IMR-90 (cell line): ENCODE measurements around the gene SIAH1. TPM values are rescaled to one million over a fixed set of nuclear protein-coding genes. Genes with fewer than 3 reads are reported as not detected.
A peak's percentile ranks its signal among the peaks of the same experiment; 100 is the strongest.

ENCODE experiments used
- ATAC-seq: fragments of 200-7000 bp; cut with Tn5 transposase; 2 replicates; pipeline ENCODE4 v1.9.1; 2020; ENCODE audit warnings: low read depth, mild to moderate bottlenecking, moderate library complexity
- BruUV-seq: library from RNA; stranded (reverse); fragments of 400-500 nt; replicated peaks from 2 replicates; lab custom pipeline; 2021; lab: Mats Ljungman, UMichigan
- CTCF ChIA-PET: fragments of 300-600 bp; formaldehyde crosslinking; extraction: SDS; loops from one replicate; lab custom pipeline; 2021; ENCODE audit warnings: antibody characterized with exemption; lab: Yijun Ruan, JAX
- POLR2A ChIA-PET: fragments of 300-600 bp; sonication (Branson Sonifier 250); formaldehyde crosslinking; loops from one replicate; lab custom pipeline; 2022; ENCODE audit warnings: antibody characterized with exemption; ENCODE audit not compliant: unreplicated experiment; lab: Charles Lee
- DNase-seq: peaks from one replicate; pipeline ENCODE4 v3.0.0; 2013
- H2AFZ ChIP-seq: replicated peaks from 2 replicates; pipeline ENCODE3; 2013; ENCODE audit warnings: low read length, mild to moderate bottlenecking; ENCODE audit not compliant: poor library complexity
- H2AK5ac ChIP-seq: 2 replicates; pipeline ENCODE4 v1.6.1; 2013; ENCODE audit warnings: low read depth, low read length, inconsistent platforms
- H2AK9ac ChIP-seq: replicated peaks from 2 replicates; pipeline ENCODE3; 2013; ENCODE audit warnings: mild to moderate bottlenecking, low read depth, low read length, moderate library complexity; ENCODE audit not compliant: poor library complexity
- H2BK120ac ChIP-seq: 2 replicates; pipeline ENCODE4 v1.6.1; 2013; ENCODE audit warnings: low read depth, low read length, inconsistent platforms
- H2BK15ac ChIP-seq: 3 replicates; pipeline ENCODE4 v1.6.1; 2013; ENCODE audit warnings: low read depth, low read length, inconsistent platforms
- H2BK20ac ChIP-seq: 2 replicates; pipeline ENCODE4 v1.6.1; 2013; ENCODE audit warnings: low read depth, mild to moderate bottlenecking, inconsistent platforms, low read length, moderate library complexity
- H2BK5ac ChIP-seq: 2 replicates; pipeline ENCODE4 v1.6.1; 2013; ENCODE audit warnings: mild to moderate bottlenecking, low read depth, low read length, inconsistent platforms; ENCODE audit not compliant: poor library complexity, severe bottlenecking
- H3K14ac ChIP-seq: replicated peaks from 2 replicates; pipeline ENCODE4 v1.6.1; 2013; ENCODE audit warnings: low read depth, low read length, inconsistent platforms
- H3K18ac ChIP-seq: 2 replicates; pipeline ENCODE4 v1.6.1; 2013; ENCODE audit warnings: low read depth, low read length, control low read depth
- H3K23ac ChIP-seq: 2 replicates; pipeline ENCODE4 v1.6.1; 2013; ENCODE audit warnings: low read depth, low read length, inconsistent platforms
- H3K27ac ChIP-seq: 2 replicates; pipeline ENCODE4 v1.5.1; 2013; ENCODE audit warnings: mild to moderate bottlenecking, control low read depth, low read length; ENCODE audit not compliant: insufficient read depth
- H3K27me3 ChIP-seq: 2 replicates; pipeline ENCODE4 v1.6.1; 2013; ENCODE audit warnings: low read length; ENCODE audit not compliant: control insufficient read depth, insufficient read depth
- H3K36me3 ChIP-seq: 2 replicates; pipeline ENCODE4 v1.6.1; 2013; ENCODE audit warnings: low read length, mixed read lengths; ENCODE audit not compliant: control insufficient read depth, insufficient read depth
- H3K4ac ChIP-seq: 2 replicates; pipeline ENCODE4 v1.6.1; 2013; ENCODE audit warnings: low read depth, low read length, inconsistent platforms
- H3K4me1 ChIP-seq: 2 replicates; pipeline ENCODE4 v1.6.1; 2013; ENCODE audit warnings: low read length, mixed read lengths; ENCODE audit not compliant: control insufficient read depth, insufficient read depth
- H3K4me2 ChIP-seq: 2 replicates; pipeline ENCODE4 v1.6.1; 2013; ENCODE audit warnings: low read depth, mild to moderate bottlenecking, control low read depth, low read length, moderate library complexity
- H3K4me3 ChIP-seq: 2 replicates; pipeline ENCODE4 v1.5.1; 2013; ENCODE audit warnings: low read depth, mild to moderate bottlenecking, control low read depth, low read length, moderate library complexity; ENCODE audit not compliant: insufficient read depth
- H3K56ac ChIP-seq: 2 replicates; pipeline ENCODE4 v1.6.1; 2013; ENCODE audit warnings: low read length, inconsistent platforms; ENCODE audit not compliant: insufficient read depth; ENCODE audit errors: extremely low read depth
- H3K79me1 ChIP-seq, 2 experiments: 2 replicates each; pipeline ENCODE4 v1.6.1; 2013; ENCODE audit warnings: low read length in 2 of 2, inconsistent platforms in 1 of 2, low read depth in 1 of 2
- H3K9ac ChIP-seq: 2 replicates; pipeline ENCODE4 v1.6.1; 2013; ENCODE audit warnings: low read depth, low read length, control low read depth
- H3K9me1 ChIP-seq: 2 replicates; pipeline ENCODE4 v1.6.1; 2013; ENCODE audit warnings: low read length, inconsistent platforms; ENCODE audit not compliant: insufficient read depth
- H3K9me3 ChIP-seq: 2 replicates; pipeline ENCODE4 v1.6.1; 2013; ENCODE audit warnings: low read length; ENCODE audit not compliant: control insufficient read depth, insufficient read depth
- H4K20me1 ChIP-seq: 2 replicates; pipeline ENCODE4 v1.6.1; 2013; ENCODE audit warnings: low read length, inconsistent platforms; ENCODE audit not compliant: insufficient read depth
- H4K5ac ChIP-seq: 2 replicates; pipeline ENCODE4 v1.6.1; 2013; ENCODE audit warnings: mild to moderate bottlenecking, low read depth, low read length, control low read depth
- H4K8ac ChIP-seq, 2 experiments: 2 replicates each; pipeline ENCODE4 v1.6.1; 2013; ENCODE audit warnings: low read depth in 2 of 2, low read length in 2 of 2, control low read depth in 1 of 2, inconsistent platforms in 1 of 2
- H4K91ac ChIP-seq: 2 replicates; pipeline ENCODE4 v1.6.1; 2013; ENCODE audit warnings: low read depth, low read length, inconsistent platforms; ENCODE audit not compliant: insufficient read depth
- BHLHE40 ChIP-seq: fragments of 150-350 bp; IDR thresholded peaks from 2 replicates; pipeline ENCODE4 v1.6.1; 2016; ENCODE audit warnings: mild to moderate bottlenecking, low read depth, low read length
- CEBPB ChIP-seq: IDR thresholded peaks from 2 replicates; pipeline ENCODE4 v1.6.1; 2012; ENCODE audit warnings: low read depth, low read length, improper control_type of control experiment
- CHD1 ChIP-seq: IDR thresholded peaks from 2 replicates; pipeline ENCODE4 v1.6.1; 2012; ENCODE audit warnings: low read depth, low read length, improper control_type of control experiment
- CTCF ChIP-seq: conservative IDR thresholded peaks from 2 replicates; pipeline ENCODE4 v1.5.1; 2012; ENCODE audit warnings: mild to moderate bottlenecking, low read depth, low read length, improper control_type of control experiment
- ELK1 ChIP-seq: fragments of 150-350 bp; IDR thresholded peaks from 2 replicates; pipeline ENCODE4 v1.6.1; 2016; ENCODE audit warnings: low read depth, mild to moderate bottlenecking, low read length, moderate library complexity, borderline replicate concordance
- FOS ChIP-seq: fragments of 150-350 bp; IDR thresholded peaks from 2 replicates; pipeline ENCODE4 v1.6.1; 2016; ENCODE audit warnings: low read depth, low read length
- MAFK ChIP-seq: IDR thresholded peaks from 2 replicates; pipeline ENCODE4 v1.6.1; 2012; ENCODE audit warnings: low read depth, low read length, improper control_type of control experiment
- MAZ ChIP-seq: IDR thresholded peaks from 2 replicates; pipeline ENCODE4 v1.6.1; 2012; ENCODE audit warnings: low read depth, mild to moderate bottlenecking, low read length, improper control_type of control experiment, moderate library complexity, borderline replicate concordance
- MXI1 ChIP-seq: IDR thresholded peaks from 2 replicates; pipeline ENCODE4 v1.6.1; 2012; ENCODE audit warnings: low read depth, mild to moderate bottlenecking, low read length, moderate library complexity, borderline replicate concordance
- POLR2A ChIP-seq: IDR thresholded peaks from 2 replicates; pipeline ENCODE4 v1.6.1; 2012; ENCODE audit warnings: mild to moderate bottlenecking, low read depth, low read length
- RAD21 ChIP-seq: IDR thresholded peaks from 2 replicates; pipeline ENCODE4 v1.6.1; 2012; ENCODE audit warnings: low read length, improper control_type of control experiment
- RCOR1 ChIP-seq: IDR thresholded peaks from 2 replicates; pipeline ENCODE4 v1.6.1; 2012; ENCODE audit warnings: mild to moderate bottlenecking, low read length, improper control_type of control experiment; ENCODE audit not compliant: insufficient replicate concordance
- RFX5 ChIP-seq: IDR thresholded peaks from 2 replicates; pipeline ENCODE4 v1.8.0; 2012; ENCODE audit warnings: low read depth, mild to moderate bottlenecking, low read length, moderate library complexity
- SMC3 ChIP-seq: fragments of 150-350 bp; IDR thresholded peaks from 2 replicates; pipeline ENCODE4 v1.6.1; 2016; ENCODE audit warnings: low read depth, mild to moderate bottlenecking, antibody characterized with exemption, low read length, moderate library complexity
- USF2 ChIP-seq: fragments of 150-350 bp; IDR thresholded peaks from 2 replicates; pipeline ENCODE4 v1.6.1; 2017; ENCODE audit warnings: mild to moderate bottlenecking, antibody characterized with exemption, low read length, low read depth
- WGBS, 2 experiments: methylation state at CpG; one replicate each; pipeline versions ENCODE4 v1.1.5 to v1.1.7; 2013; ENCODE audit warnings: missing lambda C conversion rate in 2 of 2; ENCODE audit not compliant: insufficient read length in 1 of 2; ENCODE audit errors: extremely low coverage in 2 of 2; 5-methylcytosine and 5-hydroxymethylcytosine counted together
- dilution Hi-C: fragments of 300-500 bp; cut with HindIII; formaldehyde crosslinking; loops from one replicate; pipeline ENCODE4 v1.14.3; 2018; ENCODE audit warnings: low sequenced_read_pairs; ENCODE audit not compliant: unreplicated experiment
- in situ Hi-C: fragments of 300-500 bp; cut with MboI; formaldehyde crosslinking; loops from 3 replicates; pipeline ENCODE4 v1.14.3; 2019; ENCODE audit warnings: low sequenced_read_pairs, inconsistent platforms, mixed read lengths
- intact Hi-C: fragments of 100-400 bp; cut with micrococcal nuclease; formaldehyde crosslinking; loops from 2 replicates; pipeline ENCODE4 v1.10.0; 2022
- polyA plus RNA-seq, 3 experiments: library from polyadenylated mRNA; depleted of rRNA; stranded (reverse); fragments of >200 nt; gene quantifications; 2 replicates each; pipeline ENCODE4 v1.2.3, GENCODE V29; 2012; ENCODE audit warnings: low replicate concordance in 1 of 3
- total RNA-seq: library from RNA; depleted of rRNA; stranded (reverse); fragments of >200 nt; gene quantifications from 2 replicates; pipeline ENCODE4 v1.2.3, GENCODE V29; 2012

Gene SIAH1
- total and polyA plus RNA-seq, 2 of the 4 experiments (the other 2 are of a cell fraction): 10.3 to 17.7 TPM

GRCh38 chr16:48394355-48394703 lies 9.1 kb upstream of the SIAH1 start:
- Histone ChIP-seq H3K4ac (peak overlapping the region; percentile 72), H3K23ac (peak overlapping the region; percentile 64; the same call in 1 of the 2 replicates), H4K5ac (no peak overlapping the region; the same call in 1 of the 2 replicates), H3K4me2 (no peak overlapping the region), H3K9ac (no peak overlapping the region), H3K27me3 (no peaks in the 10 kb centered on the region), H3K9me3 (no peaks in the 10 kb centered on the region), H3K4me3 (no peak overlapping the region), H2BK15ac (peak overlapping the region; percentile 57; the same call in 1 of the 3 replicates), H2BK5ac (peak overlapping the region; percentile 39), H4K91ac (no peak overlapping the region), H3K14ac (peak overlapping the region; percentile 76), H3K79me1 (no peaks in the 10 kb centered on the region), H3K18ac (peak overlapping the region; percentile 51), H3K56ac (no peak overlapping the region), H4K20me1 (no peaks in the 10 kb centered on the region), H3K27ac (peak overlapping the region; percentile 41; the same call in 1 of the 2 replicates), H3K4me1 (peaks cover 5% of the 10 kb centered on the region), H3K36me3 (no peaks in the 10 kb centered on the region), H2AFZ (peak overlapping the region; percentile 83), H2AK5ac (no peak overlapping the region), H4K8ac (peak overlapping the region; percentile 22 to 45; a peak in 3 of 4 replicates), H2BK120ac (peak overlapping the region; percentile 83), H2AK9ac (peak overlapping the region; percentile 2), H3K9me1 (peaks cover 9% of the 10 kb centered on the region; the same call in 1 of the 2 replicates), H2BK20ac (peak overlapping the region; percentile 33; the same call in 1 of the 2 replicates)
- WGBS, 2 experiments: no CpG with 5 or more reads among the region's 6 CpGs
- ATAC-seq (peak; percentile 19; the same call in 1 of the 2 replicates), DNase-seq (peak; percentile 55)
- in situ Hi-C loops: no loop called here
- ChIA-PET POLR2A (no interaction called here), CTCF (no interaction called here)
- intact Hi-C loops: no loop called here
- dilution Hi-C loops: no loop called here
- BruUV-seq: no TSS peak
- TF ChIP-seq ELK1 (no peak), CTCF (no peak), FOS (no peak), MXI1 (no peak), MAZ (no peak), CEBPB (no peak), CHD1 (no peak), USF2 (no peak), POLR2A (no peak), MAFK (no peak), SMC3 (no peak), RCOR1 (no peak), RFX5 (no peak), RAD21 (no peak), BHLHE40 (no peak)
